Kidney (tissue), 14 donors: ENCODE measurements around the gene BCAS3. TPM values are rescaled to one million over a fixed set of nuclear protein-coding genes. Genes with fewer than 3 reads are reported as not detected.

Source experiments
- DNase-seq, 5 donors: peaks; one replicate each; pipeline ENCODE4 v3.0.0-alpha.2; 2013 to 2020
- FAIRE-seq: peaks from 2 replicates; lab custom pipeline; 2012; peaks lifted over from hg19 to GRCh38; lab: Jason Lieb, UNC
- H3K27ac ChIP-seq, 2 donors: one replicate each; pipeline ENCODE4 v1.7.0; 2013; ENCODE audit warnings: low read depth in 2 of 2, low read length in 2 of 2, inconsistent platforms in 1 of 2
- H3K27me3 ChIP-seq: one replicate; pipeline ENCODE4 v1.7.1; 2013; ENCODE audit warnings: low read length, inconsistent platforms; ENCODE audit not compliant: control insufficient read depth, insufficient read depth
- H3K36me3 ChIP-seq, 3 donors: one replicate each; pipeline versions ENCODE4 v1.7.0 to v1.7.1; 2013; ENCODE audit warnings: low read length in 3 of 3, control low read depth in 1 of 3, inconsistent platforms in 1 of 3; ENCODE audit not compliant: insufficient read depth in 3 of 3, control insufficient read depth in 2 of 3
- H3K4me1 ChIP-seq, 3 donors: one replicate each; pipeline versions ENCODE4 v1.7.0 to v1.7.1; 2013; ENCODE audit warnings: low read length in 3 of 3, inconsistent platforms in 1 of 3, low read depth in 1 of 3; ENCODE audit not compliant: control insufficient read depth in 2 of 3, insufficient read depth in 2 of 3
- H3K4me3 ChIP-seq, 3 donors: one replicate each; pipeline versions ENCODE4 v1.7.0 to v1.8.1; 2013; ENCODE audit warnings: low read length in 3 of 3, control low read depth in 1 of 3, inconsistent platforms in 1 of 3
- H3K9ac ChIP-seq, 3 donors: one replicate each; pipeline versions ENCODE4 v1.7.0 to v1.7.1; 2013; ENCODE audit warnings: low read length in 3 of 3, control low read depth in 1 of 3, inconsistent platforms in 1 of 3
- H3K9me3 ChIP-seq, 3 donors: one replicate each; pipeline versions ENCODE4 v1.7.0 to v1.7.1; 2013; ENCODE audit warnings: low read length in 3 of 3, control low read depth in 1 of 3, inconsistent platforms in 1 of 3; ENCODE audit not compliant: control insufficient read depth in 2 of 3, insufficient read depth in 1 of 3
- intact Hi-C: fragments of 100-400 bp; cut with DNase I; formaldehyde crosslinking; loops from one replicate; pipeline ENCODE4 v1.11.1; 2022
- polyA plus RNA-seq: library from polyadenylated mRNA; stranded (reverse); fragments of 350-450 nt; fragmentation: Illumina TruSeq; extraction: RNeasy Lipid Tissue Mini Kit (QIAGEN cat#74804); gene quantifications from one replicate; pipeline ENCODE4 v1.2.3, GENCODE V29; 2014; ENCODE audit warnings: low read depth, low replicate concordance; ENCODE audit not compliant: insufficient read depth
- total RNA-seq: library from RNA; stranded (reverse); fragmentation: NEBNext Ultra II Directional; extraction: Animal tissue kit (Norgen Biotek cat#: 25700); gene quantifications from one replicate; pipeline ENCODE4 v1.2.1, GENCODE V29; 2021
- TF ChIP-seq, protein P1 (sequence below): IDR thresholded peaks from 3 replicates; pipeline ENCODE4 v1.5.1; 2012; ENCODE audit warnings: mild to moderate bottlenecking, moderate library complexity, borderline replicate concordance; ENCODE audit not compliant: insufficient read depth; ENCODE audit errors: extremely low read depth
- donor health status: control.
- donor health status: control.
- donor health status: control.
- donor health status: control.
- donor health status: control.
- donor health status: DM: yes; HTN: yes; CAD: no.
- donor health status: Normal renal cell carcinoma (clear cell type).

The BCAS3 gene
- total and polyA plus RNA-seq, 2 donors from 2014 or later: 18.3 to 44.1 TPM

GRCh38 chr17:60959696-60960095, 282.0 kb downstream of the BCAS3 start:
- intact Hi-C loops: no loop called here
- H3K27ac ChIP-seq: no peak overlapping the region
- no peak overlapping the region for H3K9ac ChIP-seq
- peaks cover 0 to 14% (median 0%) of the 10 kb centered on the region in 3 donors for H3K9me3 ChIP-seq
- H3K27me3 ChIP-seq: no peaks in the 10 kb centered on the region
- DNase-seq (no peak), FAIRE-seq (no peak)
- no peaks in the 10 kb centered on the region for H3K36me3 ChIP-seq
- TF ChIP-seq, protein P1, sequence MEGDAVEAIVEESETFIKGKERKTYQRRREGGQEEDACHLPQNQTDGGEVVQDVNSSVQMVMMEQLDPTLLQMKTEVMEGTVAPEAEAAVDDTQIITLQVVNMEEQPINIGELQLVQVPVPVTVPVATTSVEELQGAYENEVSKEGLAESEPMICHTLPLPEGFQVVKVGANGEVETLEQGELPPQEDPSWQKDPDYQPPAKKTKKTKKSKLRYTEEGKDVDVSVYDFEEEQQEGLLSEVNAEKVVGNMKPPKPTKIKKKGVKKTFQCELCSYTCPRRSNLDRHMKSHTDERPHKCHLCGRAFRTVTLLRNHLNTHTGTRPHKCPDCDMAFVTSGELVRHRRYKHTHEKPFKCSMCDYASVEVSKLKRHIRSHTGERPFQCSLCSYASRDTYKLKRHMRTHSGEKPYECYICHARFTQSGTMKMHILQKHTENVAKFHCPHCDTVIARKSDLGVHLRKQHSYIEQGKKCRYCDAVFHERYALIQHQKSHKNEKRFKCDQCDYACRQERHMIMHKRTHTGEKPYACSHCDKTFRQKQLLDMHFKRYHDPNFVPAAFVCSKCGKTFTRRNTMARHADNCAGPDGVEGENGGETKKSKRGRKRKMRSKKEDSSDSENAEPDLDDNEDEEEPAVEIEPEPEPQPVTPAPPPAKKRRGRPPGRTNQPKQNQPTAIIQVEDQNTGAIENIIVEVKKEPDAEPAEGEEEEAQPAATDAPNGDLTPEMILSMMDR: no peak
- H3K4me1 ChIP-seq: no peaks in the 10 kb centered on the region
- H3K4me3 ChIP-seq: no peak overlapping the region

DNA sequence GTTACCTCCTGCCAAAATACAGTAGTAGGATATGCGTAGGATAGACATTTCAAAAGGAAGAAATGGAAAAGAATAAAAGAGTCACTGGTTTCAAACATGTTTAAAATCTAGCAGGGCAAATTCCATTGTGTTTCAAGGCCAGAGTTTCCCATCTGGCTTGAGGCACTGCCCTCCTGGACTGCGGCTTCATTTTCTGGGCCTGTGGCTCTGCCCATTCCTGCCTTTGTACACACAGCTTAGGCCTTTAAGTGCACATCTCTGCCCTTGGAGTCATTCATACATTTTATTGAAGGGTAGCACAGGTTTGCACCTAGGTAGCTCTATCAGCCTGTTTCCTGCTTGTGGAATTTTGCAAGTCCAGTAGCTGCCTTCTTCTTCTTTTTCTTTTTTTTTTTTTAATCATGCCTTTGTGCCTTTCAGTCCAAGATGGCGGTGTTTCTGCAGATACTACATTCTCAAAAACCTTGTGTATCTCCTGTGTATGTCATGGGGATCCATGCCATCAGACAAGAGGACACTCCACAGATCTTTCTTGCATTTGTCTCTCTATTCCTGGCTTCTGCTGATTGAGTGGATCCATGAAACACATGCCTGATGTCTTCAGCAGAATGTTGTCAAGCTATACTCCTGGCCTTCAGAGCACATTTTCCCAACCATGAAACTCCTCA, 282.9 kb downstream of the BCAS3 start:
- Histone ChIP-seq H3K9me3 (peaks cover 0 to 14% (median 0%) of the 10 kb centered on the region in 3 donors), H3K4me1 (no peaks in the 10 kb centered on the region), H3K36me3 (no peaks in the 10 kb centered on the region), H3K27ac (no peak overlapping the region), H3K9ac (no peak overlapping the region), H3K27me3 (no peaks in the 10 kb centered on the region), H3K4me3 (no peak overlapping the region)
- FAIRE-seq: no peak
- intact Hi-C loops: no loop called here
- TF ChIP-seq, protein P1: no peak
- no peak for DNase-seq

DNA sequence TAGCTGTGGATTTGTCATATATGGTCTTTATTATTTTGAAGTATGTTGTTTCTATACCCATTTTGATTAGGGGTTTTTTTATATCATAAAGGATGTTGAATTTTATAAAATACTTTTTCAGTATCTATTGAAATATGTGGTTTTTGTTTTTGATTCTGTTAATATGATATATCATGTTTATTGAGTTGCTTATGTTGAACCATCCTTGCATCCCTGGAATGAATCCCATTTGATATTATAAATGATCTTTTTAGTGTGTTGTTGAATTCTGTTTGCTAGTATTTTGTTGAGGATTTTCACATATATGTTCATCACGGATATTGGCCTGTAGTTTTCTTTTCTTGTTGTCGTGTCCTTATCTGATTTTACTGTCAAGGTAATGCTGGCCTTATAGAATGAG, 286.5 kb downstream of the BCAS3 start:
- intact Hi-C loops: no loop called here
- Histone ChIP-seq H3K36me3 (no peaks in the 10 kb centered on the region), H3K4me1 (no peaks in the 10 kb centered on the region), H3K27ac (no peak overlapping the region), H3K4me3 (no peak overlapping the region), H3K9me3 (peaks cover 0 to 14% (median 0%) of the 10 kb centered on the region in 3 donors), H3K9ac (no peak overlapping the region), H3K27me3 (no peaks in the 10 kb centered on the region)
- FAIRE-seq: peak; percentile 13
- no peak for DNase-seq
- TF ChIP-seq, protein P1: no peak
